ENCODE measurements around the gene SECTM1. TPM values are rescaled to one million over a fixed set of nuclear protein-coding genes. Genes with fewer than 3 reads are reported as not detected.
A peak's percentile ranks its signal among the peaks of the same experiment; 100 is the strongest.

The SECTM1 gene
- total and polyA plus RNA-seq, 8 donors, result 0.74 to 7.4 (median 1.6) TPM

DNA sequence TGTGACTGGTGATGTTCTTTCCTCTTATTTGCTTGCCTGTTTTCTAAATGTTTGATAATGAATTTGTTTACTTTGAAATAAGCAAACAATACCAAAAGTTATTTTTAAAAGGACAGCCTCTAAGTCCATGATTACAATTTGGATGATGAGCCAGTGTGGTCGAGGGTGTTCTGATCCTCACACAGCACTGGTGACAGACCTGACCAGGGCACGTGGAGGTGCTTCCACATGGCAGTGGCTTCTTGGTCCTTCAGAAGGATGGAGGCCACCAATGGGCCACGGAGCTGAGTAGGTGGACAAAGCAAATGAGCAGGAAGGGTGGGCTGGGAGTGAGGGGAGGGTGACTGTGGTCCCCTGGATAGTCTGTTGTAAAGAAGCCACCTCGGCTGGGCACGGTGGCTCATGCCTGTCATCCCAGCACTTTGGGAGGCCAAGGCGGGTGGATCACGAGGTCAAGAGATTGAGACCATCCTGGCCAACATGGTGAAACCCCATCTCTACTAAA is 21.3 kb upstream of the SECTM1 start:
- Histone ChIP-seq H3K4me1 (peaks cover 0 to 10% (median 6%) of the 10 kb centered on the region in 3 donors), H3K36me3 (no peaks in the 10 kb centered on the region), H3K27me3 (no peaks in the 10 kb centered on the region), H3K27ac (no peak overlapping the region), H3K9me3 (no peaks in the 10 kb centered on the region), H3K4me3 (no peak overlapping the region)
- no peak for ATAC-seq
- DNase-seq, result no peak
- intact Hi-C loops (cut with DNase I), result loop anchor here in 2 of 3 donors (5.0 to 10.0 kb wide), 4 partner anchors 140 to 420 kb away; no protein-coding TSS in a partner anchor
- 77 to 84% methylated on average over 7 of the region's 7 CpGs for WGBS, 2 donors
- TF ChIP-seq, protein P1, sequence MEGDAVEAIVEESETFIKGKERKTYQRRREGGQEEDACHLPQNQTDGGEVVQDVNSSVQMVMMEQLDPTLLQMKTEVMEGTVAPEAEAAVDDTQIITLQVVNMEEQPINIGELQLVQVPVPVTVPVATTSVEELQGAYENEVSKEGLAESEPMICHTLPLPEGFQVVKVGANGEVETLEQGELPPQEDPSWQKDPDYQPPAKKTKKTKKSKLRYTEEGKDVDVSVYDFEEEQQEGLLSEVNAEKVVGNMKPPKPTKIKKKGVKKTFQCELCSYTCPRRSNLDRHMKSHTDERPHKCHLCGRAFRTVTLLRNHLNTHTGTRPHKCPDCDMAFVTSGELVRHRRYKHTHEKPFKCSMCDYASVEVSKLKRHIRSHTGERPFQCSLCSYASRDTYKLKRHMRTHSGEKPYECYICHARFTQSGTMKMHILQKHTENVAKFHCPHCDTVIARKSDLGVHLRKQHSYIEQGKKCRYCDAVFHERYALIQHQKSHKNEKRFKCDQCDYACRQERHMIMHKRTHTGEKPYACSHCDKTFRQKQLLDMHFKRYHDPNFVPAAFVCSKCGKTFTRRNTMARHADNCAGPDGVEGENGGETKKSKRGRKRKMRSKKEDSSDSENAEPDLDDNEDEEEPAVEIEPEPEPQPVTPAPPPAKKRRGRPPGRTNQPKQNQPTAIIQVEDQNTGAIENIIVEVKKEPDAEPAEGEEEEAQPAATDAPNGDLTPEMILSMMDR (IDR thresholded peaks at IDR 0.05), result no peak
- FAIRE-seq, result no peak

DNA sequence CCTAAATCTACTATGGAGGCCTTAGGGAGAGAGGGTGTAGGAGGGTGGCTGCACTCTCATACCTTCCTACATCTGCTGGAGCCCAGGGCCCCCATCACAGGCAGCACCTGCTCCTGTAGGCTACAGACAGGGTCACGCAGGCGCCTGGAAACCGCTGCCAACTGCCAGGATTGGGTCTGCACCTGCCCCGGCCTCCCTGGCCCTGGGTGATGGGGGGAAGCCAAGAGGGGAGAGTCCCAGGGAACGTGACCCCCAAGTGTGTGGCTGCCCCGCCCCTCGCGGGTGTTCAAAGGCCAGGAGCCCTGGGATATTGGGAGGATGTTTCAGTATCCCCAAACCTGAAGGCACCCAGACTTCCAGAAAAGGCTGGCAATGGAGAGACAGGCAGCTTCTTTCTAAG is 19.9 kb upstream of the SECTM1 start:
- DNase-seq, result peak in 1 of 6 donors; percentile 63
- TF ChIP-seq, protein P1 (IDR thresholded peaks at IDR 0.05), result no peak
- H3K27me3 ChIP-seq, result no peaks in the 10 kb centered on the region

DNA sequence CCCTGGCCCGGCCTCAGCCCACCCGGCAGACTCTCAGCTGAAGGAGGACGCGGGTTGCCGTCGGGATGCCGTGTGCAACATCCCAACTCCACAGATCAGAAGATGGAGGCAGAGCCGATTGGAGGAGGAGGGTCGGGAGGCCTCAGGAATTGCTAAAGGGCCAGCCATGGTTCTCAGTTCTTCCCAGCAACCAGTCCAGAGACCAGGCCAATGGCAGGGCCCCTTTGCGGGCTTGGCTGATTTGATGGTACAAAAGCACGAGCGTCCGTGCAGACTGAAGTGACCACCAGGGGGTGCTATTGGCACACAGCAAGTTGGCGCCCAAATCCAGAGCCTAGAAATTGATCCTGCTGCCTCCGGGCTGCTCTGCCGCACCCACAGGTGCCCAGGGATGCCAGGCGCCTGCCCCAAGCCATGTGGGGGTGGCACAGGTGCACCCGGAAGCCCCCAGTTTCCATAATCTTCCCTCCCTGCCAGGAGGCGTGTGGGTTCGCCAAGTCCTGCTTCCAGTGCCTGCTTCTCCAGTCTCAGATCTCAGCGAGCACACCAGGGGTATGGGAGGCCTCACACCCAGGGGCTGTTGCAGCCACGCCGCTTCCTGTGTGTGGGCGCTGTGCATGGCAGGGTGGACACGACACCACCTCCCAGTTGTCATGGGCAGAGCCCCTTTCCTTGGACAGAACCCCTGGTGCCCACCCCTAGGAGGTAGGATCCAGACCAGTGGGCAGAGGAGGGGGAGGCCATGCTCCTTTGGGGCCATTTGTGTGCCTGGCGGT is 18.3 kb upstream of the SECTM1 start:
- DNase-seq (peak; percentile 73 to 92 (median 86)), FAIRE-seq (no peak), ATAC-seq (peak; percentile 74 to 91 (median 90))
- no peak overlapping the region for H3K4me3 ChIP-seq
- H3K27ac ChIP-seq, result no peak overlapping the region
- no peaks in the 10 kb centered on the region for H3K27me3 ChIP-seq
- WGBS, 2 donors, result 34% methylated on average over 26 of the region's 26 CpGs
- intact Hi-C loops (cut with DNase I), result loop anchor here in 2 of 3 donors (5.0 to 10.0 kb wide), 4 partner anchors 143 to 423 kb away; no protein-coding TSS in a partner anchor
- TF ChIP-seq, protein P1 (IDR thresholded peaks at IDR 0.05), result peak; percentile 95 to 98 (median 97)
- no peaks in the 10 kb centered on the region for H3K9me3 ChIP-seq
- no peaks in the 10 kb centered on the region for H3K36me3 ChIP-seq
- H3K4me1 ChIP-seq, result peaks cover 0 to 7% (median 6%) of the 10 kb centered on the region in 3 donors

More for the DNA sequence above, 19.9 kb upstream of the SECTM1 start:
- H3K4me3 ChIP-seq, result no peak overlapping the region
- ATAC-seq, result no peak
- 79% methylated on average over 8 of the region's 8 CpGs for WGBS, 2 donors
- no peak for FAIRE-seq
- no peaks in the 10 kb centered on the region for H3K9me3 ChIP-seq
- intact Hi-C loops (cut with DNase I), result loop anchor here in 2 of 3 donors (5.0 to 10.0 kb wide), 4 partner anchors 141 to 421 kb away; no protein-coding TSS in a partner anchor
- H3K27ac ChIP-seq, result no peak overlapping the region
- H3K4me1 ChIP-seq, result peaks cover 0 to 10% (median 6%) of the 10 kb centered on the region in 3 donors
- H3K36me3 ChIP-seq, result no peaks in the 10 kb centered on the region

DNA sequence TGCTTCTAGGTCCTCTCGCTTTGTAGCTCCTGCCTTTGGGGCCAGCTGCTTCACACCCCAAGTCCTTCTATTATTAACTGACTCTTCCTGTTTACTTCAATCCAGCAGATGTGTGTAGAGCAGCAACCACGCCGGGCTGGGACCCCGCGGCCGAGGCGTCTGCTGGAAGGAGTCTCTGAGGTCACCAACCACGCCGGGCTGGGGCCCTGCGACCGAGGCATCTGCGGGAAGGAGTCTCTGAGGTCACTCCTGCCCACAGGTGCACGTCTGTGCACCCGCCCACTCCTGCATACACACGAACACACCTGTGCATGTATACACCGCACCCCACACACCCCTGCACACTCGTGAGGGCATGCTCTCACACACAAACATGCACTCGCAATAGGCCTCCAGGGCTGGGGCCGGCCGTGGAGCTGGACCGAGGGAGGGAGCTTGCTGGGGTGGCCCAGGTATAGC is 17.7 kb upstream of the SECTM1 start:
- intact Hi-C loops (cut with DNase I), result loop anchor here in 2 of 3 donors (5.0 to 10.0 kb wide), 4 partner anchors 144 to 424 kb away; no protein-coding TSS in a partner anchor
- no peaks in the 10 kb centered on the region for H3K9me3 ChIP-seq
- FAIRE-seq (no peak), ATAC-seq (peak in 2 of 4 donors; percentile 7 to 9), DNase-seq (peak in 2 of 6 donors; percentile 58 to 64)
- TF ChIP-seq, protein P1 (IDR thresholded peaks at IDR 0.05), result no peak
- WGBS, 2 donors, result 51 to 55% methylated on average over 21 of the region's 21 CpGs
- H3K4me1 ChIP-seq, result peaks cover 0 to 3% (median 0%) of the 10 kb centered on the region in 3 donors
- no peak overlapping the region for H3K27ac ChIP-seq
- H3K36me3 ChIP-seq, result no peaks in the 10 kb centered on the region
- no peaks in the 10 kb centered on the region for H3K27me3 ChIP-seq
- no peak overlapping the region for H3K4me3 ChIP-seq

All from pancreas (tissue), 10 donors.